Urothelium cell line (cell line): Measurements from ENCODE around the gene DENND1B.
"Not testable (repeated sequence)": the region's sequence is repeated elsewhere in the genome, so short reads cannot be mapped to it uniquely, and the experiment has no call there.

Experiments
- DNase-seq: peaks from one replicate; pipeline ENCODE4 v3.0.0; 2011; ENCODE audit warnings: low spot score, mixed read lengths
- FAIRE-seq: peaks from 2 replicates; lab custom pipeline; 2011; peaks lifted over from hg19 to GRCh38; lab: Jason Lieb, UNC

DENND1B gene

GRCh38 chr1:197637406-197637805, 137.9 kb downstream of the DENND1B start:
- DNase-seq (no peak), FAIRE-seq (no peak)

- DNase-seq (no peak), FAIRE-seq (no peak)
These were observed 141.7 kb downstream of the DENND1B start for GRCh38 chr1:197633447-197634078.

GRCh38 chr1:197632651-197633050, 142.6 kb downstream of the DENND1B start:
- no peak for FAIRE-seq
- DNase-seq: no peak

GRCh38 chr1:197632005-197632404, 143.3 kb downstream of the DENND1B start:
- DNase-seq (no peak), FAIRE-seq (no peak)

GRCh38 chr1:197622371-197622770, 152.9 kb downstream of the DENND1B start:
- FAIRE-seq (no peak), DNase-seq (no peak)

GRCh38 chr1:197621761-197622160, 153.5 kb downstream of the DENND1B start:
- no peak for DNase-seq

GRCh38 chr1:197620714-197621163, 154.5 kb downstream of the DENND1B start:
- FAIRE-seq: no peak
- no peak for DNase-seq

More at GRCh38 chr1:197621761-197622160, 153.5 kb downstream of the DENND1B start:
- FAIRE-seq: no peak

- FAIRE-seq (no peak), DNase-seq (no peak)
These were observed 156.2 kb downstream of the DENND1B start for GRCh38 chr1:197619008-197619640.

- DNase-seq (no peak), FAIRE-seq (no peak)
These were observed 157.2 kb downstream of the DENND1B start for GRCh38 chr1:197618061-197618460.

GRCh38 chr1:197615693-197616011, 159.6 kb downstream of the DENND1B start:
- FAIRE-seq (no peak), DNase-seq (no peak)

- FAIRE-seq: peak; percentile 80
- DNase-seq: peak; percentile 26
These were observed 160.2 kb downstream of the DENND1B start for GRCh38 chr1:197614916-197615692.

- FAIRE-seq (no peak), DNase-seq (no peak)
These were observed 169.0 kb downstream of the DENND1B start for GRCh38 chr1:197606168-197606845.

- FAIRE-seq (no peak), DNase-seq (no peak)
These were observed 171.0 kb downstream of the DENND1B start for GRCh38 chr1:197604302-197604701.

- no peak for FAIRE-seq
These were observed 174.5 kb downstream of the DENND1B start for GRCh38 chr1:197600751-197601150.

GRCh38 chr1:197599789-197600188, 175.5 kb downstream of the DENND1B start:
- DNase-seq (no peak), FAIRE-seq (no peak)

More at GRCh38 chr1:197600751-197601150, 174.5 kb downstream of the DENND1B start:
- DNase-seq: no peak

GRCh38 chr1:197598935-197599334, 176.3 kb downstream of the DENND1B start:
- no peak for FAIRE-seq
- DNase-seq: no peak

- no peak for FAIRE-seq
- no peak for DNase-seq
These were observed 179.9 kb downstream of the DENND1B start for GRCh38 chr1:197595304-197595904.

- no peak for DNase-seq
- no peak for FAIRE-seq
These were observed 184.6 kb downstream of the DENND1B start for GRCh38 chr1:197590687-197591086.

GRCh38 chr1:197585809-197586208, 189.5 kb downstream of the DENND1B start:
- no peak for FAIRE-seq

GRCh38 chr1:197577580-197577979, 197.7 kb downstream of the DENND1B start:
- FAIRE-seq: no peak
- no peak for DNase-seq

More at GRCh38 chr1:197585809-197586208, 189.5 kb downstream of the DENND1B start:
- no peak for DNase-seq

- FAIRE-seq, DNase-seq: not testable (repeated sequence)
These were observed 199.7 kb downstream of the DENND1B start for GRCh38 chr1:197575531-197575930.
